ENCODE results near the gene RIN3. TPM values are rescaled to one million over a fixed set of nuclear protein-coding genes. Genes with fewer than 3 reads are reported as not detected.

RIN3 gene
- polyA plus RNA-seq, 3 donors: 42.8 to 144 (median 54.6) TPM

DNA sequence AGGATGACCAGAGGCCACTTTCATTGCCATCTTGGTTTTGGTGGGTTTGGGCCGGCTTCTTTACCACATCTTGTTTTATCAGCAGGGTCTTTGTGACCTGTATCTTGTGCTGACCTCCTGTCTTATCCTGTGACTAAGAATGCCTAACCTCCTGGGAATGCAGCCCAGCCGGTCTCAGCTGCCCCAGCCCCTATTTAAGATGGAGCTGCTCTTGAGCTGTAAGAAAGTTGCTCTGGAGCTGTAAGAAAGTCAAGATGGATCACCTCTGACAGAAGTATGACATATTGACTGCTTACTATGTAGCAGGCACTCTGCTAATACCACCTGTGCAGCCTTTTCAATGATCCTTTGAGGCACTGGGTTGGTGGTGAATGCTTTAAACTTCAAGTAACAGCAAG, 52.1 kb downstream of the RIN3 start:
- peaks cover 38% of the 10 kb centered on the region for H3K4me1 Mint-ChIP-seq
- no peaks in the 10 kb centered on the region for H3K27me3 ChIP-seq (ENCODE audit: control insufficient read depth in 2 of 2, insufficient read depth in 2 of 2, low read length in 2 of 2)
- no CpG with 5 or more reads among the region's 2 CpGs for WGBS (ENCODE audit: insufficient coverage)

DNA sequence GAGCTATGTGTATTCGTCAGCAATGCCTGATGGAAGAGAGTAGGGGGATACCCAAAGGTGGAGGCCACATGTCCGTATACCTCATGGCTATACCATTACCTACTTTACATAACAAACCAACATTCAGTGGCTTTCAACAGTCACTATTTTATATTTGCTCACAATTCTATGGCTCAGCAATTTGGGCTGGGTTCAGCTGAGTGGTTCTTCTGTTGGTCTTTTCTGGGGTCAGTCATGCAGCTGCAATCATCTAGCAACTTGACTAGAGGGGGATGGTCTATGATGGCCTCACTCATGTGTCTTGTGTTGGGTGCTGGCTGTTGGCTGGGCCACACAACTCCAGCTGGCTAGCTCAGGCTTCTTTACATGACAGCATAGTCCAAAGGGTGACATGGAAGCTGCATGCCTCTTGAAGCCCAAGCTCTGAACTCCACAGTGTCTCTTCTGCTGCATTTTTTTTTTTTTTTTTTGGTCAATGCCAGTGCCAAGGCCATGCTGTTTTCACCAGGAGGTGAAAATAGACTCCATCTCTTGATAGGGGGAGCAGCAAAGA, 53.7 kb downstream of the RIN3 start:
- Histone ChIP-seq H3K9me3 (replicated peaks in 1 of 2; ENCODE audit: control insufficient read depth in 1 of 2, insufficient read depth in 1 of 2, low read length in 2 of 2) (peaks cover 0 to 16% of the 10 kb centered on the region in 2 donors), H3K4me3 (replicated peaks in 1 of 3; ENCODE audit: low read depth in 2 of 3, low read length in 3 of 3) (no peak overlapping the region), H3K79me2 (ENCODE audit: insufficient read depth, low read length) (peaks cover 10% of the 10 kb centered on the region), H3K36me3 (replicated peaks in 1 of 2; ENCODE audit: control insufficient read depth in 1 of 2, insufficient read depth in 2 of 2, low read length in 2 of 2) (peaks cover 48 to 83% of the 10 kb centered on the region in 2 donors), H3K9ac (ENCODE audit: insufficient read depth, low read length, poor library complexity, severe bottlenecking) (no peak overlapping the region), H4K20me1 (ENCODE audit: insufficient read depth, low read length) (peaks cover 99% of the 10 kb centered on the region), H2AFZ (ENCODE audit: insufficient read depth, low read depth, low read length, poor library complexity, severe bottlenecking) (no peak overlapping the region), H3K27me3 (ENCODE audit: control insufficient read depth in 2 of 2, insufficient read depth in 2 of 2, low read length in 2 of 2) (no peaks in the 10 kb centered on the region), H3K27ac (ENCODE audit: low read depth in 1 of 2, low read length in 2 of 2) (no peak overlapping the region), H3K4me1 (ENCODE audit: control insufficient read depth in 1 of 2, insufficient read depth in 2 of 2, low read length in 2 of 2) (peaks cover 29 to 31% of the 10 kb centered on the region in 2 donors), H3K4me2 (replicated peaks; ENCODE audit: extremely low read depth, low read length, poor library complexity, severe bottlenecking) (no peak overlapping the region)
- Mint-ChIP-seq H3K9me3 (peaks cover 0 to 11% (median 5%) of the 10 kb centered on the region in 7 donors), H3K4me1 (peaks cover 30% of the 10 kb centered on the region), H3K27me3 (ENCODE audit: low read depth in 3 of 3) (peaks cover 0 to 3% (median 0%) of the 10 kb centered on the region in 3 donors), H3K4me3 (no peak overlapping the region), H3K36me3 (peaks cover 84 to 87% of the 10 kb centered on the region in 2 donors), H3K27ac (no peak overlapping the region)
- no peak for DNase-seq
- intact Hi-C loops (cut with micrococcal nuclease): no loop called here
- TF ChIP-seq, protein P1, sequence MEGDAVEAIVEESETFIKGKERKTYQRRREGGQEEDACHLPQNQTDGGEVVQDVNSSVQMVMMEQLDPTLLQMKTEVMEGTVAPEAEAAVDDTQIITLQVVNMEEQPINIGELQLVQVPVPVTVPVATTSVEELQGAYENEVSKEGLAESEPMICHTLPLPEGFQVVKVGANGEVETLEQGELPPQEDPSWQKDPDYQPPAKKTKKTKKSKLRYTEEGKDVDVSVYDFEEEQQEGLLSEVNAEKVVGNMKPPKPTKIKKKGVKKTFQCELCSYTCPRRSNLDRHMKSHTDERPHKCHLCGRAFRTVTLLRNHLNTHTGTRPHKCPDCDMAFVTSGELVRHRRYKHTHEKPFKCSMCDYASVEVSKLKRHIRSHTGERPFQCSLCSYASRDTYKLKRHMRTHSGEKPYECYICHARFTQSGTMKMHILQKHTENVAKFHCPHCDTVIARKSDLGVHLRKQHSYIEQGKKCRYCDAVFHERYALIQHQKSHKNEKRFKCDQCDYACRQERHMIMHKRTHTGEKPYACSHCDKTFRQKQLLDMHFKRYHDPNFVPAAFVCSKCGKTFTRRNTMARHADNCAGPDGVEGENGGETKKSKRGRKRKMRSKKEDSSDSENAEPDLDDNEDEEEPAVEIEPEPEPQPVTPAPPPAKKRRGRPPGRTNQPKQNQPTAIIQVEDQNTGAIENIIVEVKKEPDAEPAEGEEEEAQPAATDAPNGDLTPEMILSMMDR (IDR thresholded peaks at IDR 0.05): no peak
- no CpG with 5 or more reads among the region's 2 CpGs for WGBS (ENCODE audit: insufficient coverage)

More for the DNA sequence above, 52.1 kb downstream of the RIN3 start:
- H3K27ac Mint-ChIP-seq: no peak overlapping the region
- Histone ChIP-seq H3K4me3 (replicated peaks in 1 of 3; ENCODE audit: low read depth in 2 of 3, low read length in 3 of 3) (no peak overlapping the region), H3K79me2 (ENCODE audit: insufficient read depth, low read length) (peaks cover 10% of the 10 kb centered on the region), H2AFZ (ENCODE audit: insufficient read depth, low read depth, low read length, poor library complexity, severe bottlenecking) (no peak overlapping the region), H4K20me1 (ENCODE audit: insufficient read depth, low read length) (peaks cover 96% of the 10 kb centered on the region), H3K9me3 (replicated peaks in 1 of 2; ENCODE audit: control insufficient read depth in 1 of 2, insufficient read depth in 1 of 2, low read length in 2 of 2) (peaks cover 0 to 16% of the 10 kb centered on the region in 2 donors), H3K27ac (ENCODE audit: low read depth in 1 of 2, low read length in 2 of 2) (no peak overlapping the region), H3K4me1 (ENCODE audit: control insufficient read depth in 1 of 2, insufficient read depth in 2 of 2, low read length in 2 of 2) (peaks cover 31 to 38% of the 10 kb centered on the region in 2 donors), H3K4me2 (replicated peaks; ENCODE audit: extremely low read depth, low read length, poor library complexity, severe bottlenecking) (no peak overlapping the region), H3K9ac (ENCODE audit: insufficient read depth, low read length, poor library complexity, severe bottlenecking) (no peak overlapping the region), H3K36me3 (replicated peaks in 1 of 2; ENCODE audit: control insufficient read depth in 1 of 2, insufficient read depth in 2 of 2, low read length in 2 of 2) (peaks cover 52 to 80% of the 10 kb centered on the region in 2 donors)
- peaks cover 0 to 11% (median 5%) of the 10 kb centered on the region in 7 donors for H3K9me3 Mint-ChIP-seq
- peaks cover 80 to 86% of the 10 kb centered on the region in 2 donors for H3K36me3 Mint-ChIP-seq
- H3K27me3 Mint-ChIP-seq (ENCODE audit: low read depth in 3 of 3): peaks cover 0 to 3% (median 0%) of the 10 kb centered on the region in 3 donors
- no peak overlapping the region for H3K4me3 Mint-ChIP-seq
- TF ChIP-seq, protein P1 (IDR thresholded peaks at IDR 0.05): no peak
- intact Hi-C loops (cut with micrococcal nuclease): no loop called here
- no peak for DNase-seq
